HepG2 (cell line): Measurements from ENCODE around the gene CISH. TPM values are rescaled to one million over a fixed set of nuclear protein-coding genes. Genes with fewer than 3 reads are reported as not detected.

Experiments
- ATAC-seq: fragments of 200-7000 bp; cut with Tn5 transposase; 3 replicates; pipeline ENCODE4 v1.9.1; 2020; ENCODE audit warnings: mild to moderate bottlenecking, moderate library complexity
- BruUV-seq: library from RNA; stranded (reverse); fragments of 400-500 nt; replicated peaks from 2 replicates; lab custom pipeline; 2021; lab: Mats Ljungman, UMichigan
- CTCF ChIA-PET: fragments of 300-600 bp; formaldehyde crosslinking; extraction: SDS; loops from one replicate; lab custom pipeline; 2021; ENCODE audit warnings: low total read pairs, inconsistent platforms, low intra/inter-chr PET ratio; lab: Yijun Ruan, JAX
- POLR2A ChIA-PET: fragments of 350-600 bp; sonication (Branson Sonifier 250); formaldehyde crosslinking; loops from one replicate; lab custom pipeline; 2020; ENCODE audit warnings: antibody characterized with exemption, inconsistent platforms; lab: Yijun Ruan, JAX
- DNase-seq: peaks from one replicate; pipeline ENCODE4 v3.0.0-alpha.2; 2015; ENCODE audit warnings: low spot score
- FAIRE-seq: peaks from 3 replicates; lab custom pipeline; 2011; peaks lifted over from hg19 to GRCh38; lab: Jason Lieb, UNC
- H2AFZ ChIP-seq: one replicate; pipeline ENCODE4 v1.6.1; 2011; ENCODE audit warnings: low read length, inconsistent platforms
- H3K27ac ChIP-seq: fragments of 300-600 bp; 3 replicates; pipeline ENCODE4 v1.8.0; 2011; ENCODE audit warnings: mixed run types, mild to moderate bottlenecking, mixed read lengths, low read length, inconsistent platforms; ENCODE audit not compliant: insufficient read depth; ENCODE audit errors: extremely low read length
- H3K27me3 ChIP-seq, 2 experiments: fragments of 200-600 bp in 1 of 2; 2 replicates in 1 of 2; 3 replicates in 1 of 2; pipeline versions ENCODE4 v1.6.0 to v1.8.0; 2011; ENCODE audit warnings: low read length in 2 of 2, mild to moderate bottlenecking in 2 of 2, moderate library complexity in 2 of 2, inconsistent platforms in 1 of 2; ENCODE audit not compliant: insufficient read depth in 2 of 2, control insufficient read depth in 1 of 2
- H3K36me3 ChIP-seq, 2 experiments: fragments of 200-600 bp in 1 of 2; replicated peaks in 1 of 2; 2 replicates in 1 of 2; 3 replicates in 1 of 2; pipeline versions ENCODE4 v1.5.1 to v1.8.0; 2011; ENCODE audit warnings: low read length in 2 of 2, inconsistent platforms in 1 of 2; ENCODE audit not compliant: insufficient read depth in 2 of 2, control insufficient read depth in 1 of 2
- H3K4me1 ChIP-seq: 2 replicates; pipeline ENCODE4 v1.5.1; 2012; ENCODE audit warnings: low read length, inconsistent platforms; ENCODE audit not compliant: insufficient read depth
- H3K4me2 ChIP-seq: 2 replicates; pipeline ENCODE4 v1.6.0; 2011; ENCODE audit warnings: low read depth, low read length, inconsistent platforms
- H3K4me3 ChIP-seq, 3 experiments: fragments of 200-600 bp in 1 of 3; sonication (generic), shearing (Covaris generic) in 1 of 3; replicated peaks in 1 of 3; 2 replicates each; pipeline ENCODE4 v1.5.1; 2011 to 2016; ENCODE audit warnings: low read length in 3 of 3, inconsistent platforms in 2 of 3, low read depth in 2 of 3, mild to moderate bottlenecking in 2 of 3, control low read depth in 1 of 3, mixed read lengths in 1 of 3; ENCODE audit not compliant: insufficient read depth in 1 of 3
- H3K79me2 ChIP-seq: one replicate; pipeline ENCODE4 v1.6.1; 2011; ENCODE audit warnings: low read length, inconsistent platforms; ENCODE audit not compliant: insufficient read depth
- H3K9ac ChIP-seq: 2 replicates; pipeline ENCODE4 v1.6.0; 2011; ENCODE audit warnings: mild to moderate bottlenecking, low read depth, low read length, inconsistent platforms; ENCODE audit not compliant: insufficient read depth
- H3K9me3 ChIP-seq: 2 replicates; pipeline ENCODE4 v1.5.1; 2012; ENCODE audit warnings: mild to moderate bottlenecking, low read length
- H4K20me1 ChIP-seq: 2 replicates; pipeline ENCODE4 v1.6.0; 2011; ENCODE audit warnings: inconsistent platforms, mild to moderate bottlenecking, low read length, moderate library complexity; ENCODE audit not compliant: insufficient read depth
- ATAD3A ChIP-seq: sonication (generic); formaldehyde crosslinking; IDR thresholded peaks from 2 replicates; pipeline ENCODE4 v1.4.0; 2020; ENCODE audit warnings: missing genetic modification reagents
- BCL6 ChIP-seq: IDR thresholded peaks from 2 replicates; pipeline ENCODE4 v1.6.1; 2016; ENCODE audit warnings: missing genetic modification reagents, missing compliant biosample characterization
- GPN1 ChIP-seq: sonication (generic); formaldehyde crosslinking; IDR thresholded peaks from 2 replicates; pipeline ENCODE4 v1.5.1; 2020; ENCODE audit warnings: missing genetic modification reagents, borderline replicate concordance
- HMG20A ChIP-seq: IDR thresholded peaks from 2 replicates; pipeline ENCODE4 v1.6.1; 2016; ENCODE audit warnings: borderline replicate concordance
- HNRNPUL1 ChIP-seq: fragments of 200-400 bp; formaldehyde crosslinking; IDR thresholded peaks from 2 replicates; pipeline ENCODE4 v1.6.1; 2017; ENCODE audit warnings: low read depth, mild to moderate bottlenecking, low read length, moderate library complexity
- HOXA5 ChIP-seq: sonication (generic); formaldehyde crosslinking; IDR thresholded peaks from 2 replicates; pipeline ENCODE4 v1.4.0; 2020; ENCODE audit warnings: missing genetic modification reagents
- JUNB ChIP-seq: sonication (generic); formaldehyde crosslinking; IDR thresholded peaks from 2 replicates; pipeline ENCODE4 v1.8.0; 2022; ENCODE audit warnings: missing genetic modification reagents, mild to moderate bottlenecking, borderline replicate concordance
- MED13 ChIP-seq: sonication (generic); formaldehyde crosslinking; IDR thresholded peaks from 2 replicates; pipeline ENCODE4 v1.5.0; 2020; ENCODE audit warnings: missing genetic modification reagents
- RBM22 ChIP-seq: fragments of 200-400 bp; formaldehyde crosslinking; optimal IDR thresholded peaks from 2 replicates; pipeline ENCODE3; 2017; ENCODE audit warnings: mild to moderate bottlenecking, low read length, moderate library complexity
- SOX5 ChIP-seq: IDR thresholded peaks from 2 replicates; pipeline ENCODE4 v1.6.1; 2016; ENCODE audit warnings: borderline replicate concordance
- SRF ChIP-seq: IDR thresholded peaks from 2 replicates; pipeline ENCODE4 v1.6.1; 2011; ENCODE audit warnings: mild to moderate bottlenecking, low read depth, low read length, moderate library complexity
- TMF1 ChIP-seq: sonication (generic); formaldehyde crosslinking; IDR thresholded peaks from 2 replicates; pipeline ENCODE4 v1.8.1; 2022; ENCODE audit warnings: low read depth, missing genetic modification reagents
- TRAFD1 ChIP-seq: sonication (generic); formaldehyde crosslinking; IDR thresholded peaks from 2 replicates; pipeline ENCODE4 v1.5.1; 2020; ENCODE audit warnings: missing genetic modification reagents, mild to moderate bottlenecking, borderline replicate concordance
- U2AF2 ChIP-seq: fragments of 200-400 bp; formaldehyde crosslinking; IDR thresholded peaks from 2 replicates; pipeline ENCODE4 v1.6.1; 2017; ENCODE audit warnings: low read depth, mild to moderate bottlenecking, low read length
- ZNF124 ChIP-seq: sonication (generic); formaldehyde crosslinking; IDR thresholded peaks from 2 replicates; pipeline ENCODE4 v1.4.0; 2020; ENCODE audit warnings: missing genetic modification reagents
- ZNF382 ChIP-seq: sonication (generic); formaldehyde crosslinking; IDR thresholded peaks from 2 replicates; pipeline ENCODE4 v1.5.0; 2020; ENCODE audit warnings: missing genetic modification reagents, mild to moderate bottlenecking, borderline replicate concordance
- ZNF879 ChIP-seq: sonication (generic); formaldehyde crosslinking; IDR thresholded peaks from 2 replicates; pipeline ENCODE4 v1.8.1; 2023; ENCODE audit warnings: missing genetic modification reagents
- ZSCAN9 ChIP-seq: IDR thresholded peaks from 2 replicates; pipeline ENCODE4 v1.6.1; 2016; ENCODE audit warnings: borderline replicate concordance
- WGBS: methylation state at CpG from one replicate; pipeline ENCODE4 v1.1.6; 2017; ENCODE audit warnings: low lambda C conversion rate; 5-methylcytosine and 5-hydroxymethylcytosine counted together
- in situ Hi-C: cut with HindIII; loops from 2 replicates; pipeline ENCODE4 v1.10.0; 2017; ENCODE audit warnings: low pct_unique_long_range_greater_than_20kb; ENCODE audit not compliant: extremely low pct_ligation_motif_present
- intact Hi-C: fragments of 100-400 bp; cut with micrococcal nuclease; formaldehyde crosslinking; loops from one replicate; pipeline ENCODE4 v1.10.0; 2022; ENCODE audit not compliant: unreplicated experiment
- polyA plus RNA-seq, 8 experiments: library from polyadenylated mRNA; depleted of rRNA in 3 of 8; stranded (reverse) in 7 of 8; unstranded in 1 of 8; fragments of >200 nt; fragmentation: Illumina TruSeq in 4 of 8; extraction: Trizol in 4 of 8; gene quantifications; 2 replicates each; pipeline versions ENCODE4 v1.2.1 to v1.2.3, GENCODE V29; 2011 to 2016; ENCODE audit warnings: low read depth in 4 of 8, missing spikeins in 1 of 8, mixed read lengths in 1 of 8; ENCODE audit not compliant: insufficient read depth in 1 of 8
- total RNA-seq, 5 experiments: library from RNA; depleted of rRNA; stranded (reverse); fragments of >200 nt; fragmentation: Illumina TruSeq; extraction: Trizol; gene quantifications; 2 replicates each; pipeline ENCODE4 v1.2.3, GENCODE V29; 2016; ENCODE audit warnings: low read depth in 1 of 5

Gene CISH
- total and polyA plus RNA-seq, 2 of the 13 experiments (the other 11 are each of a cell fraction or from before 2014, with no cell fraction given): 0.91 to 1.5 TPM

GRCh38 chr3:50607271-50608091 lies 4.1 kb downstream of the CISH start:
- WGBS: 93% methylated on average over 16 of the region's 29 CpGs
- Histone ChIP-seq H4K20me1 (no peaks in the 10 kb centered on the region), H3K9ac (no peak overlapping the region), H3K79me2 (no peaks in the 10 kb centered on the region), H2AFZ (no peak overlapping the region), H3K36me3 (peaks cover 0 to 5% of the 10 kb centered on the region in 2 experiments; a peak in 1 of 5 replicates), H3K4me1 (peaks cover 62% of the 10 kb centered on the region), H3K27me3 (0 out of 5 replicates have a peak, but pooled peaks cover 0 to 3% of the 10 kb centered on the region in 2 experiments), H3K4me3 (no peak overlapping the region), H3K9me3 (no peaks in the 10 kb centered on the region), H3K27ac (no peak overlapping the region), H3K4me2 (no peak overlapping the region)
- in situ Hi-C loops (no loop called here), intact Hi-C loops (no loop called here)
- ATAC-seq (no peak), DNase-seq (no peak), FAIRE-seq (no peak)
- no TSS peak for BruUV-seq
- ChIA-PET POLR2A (interaction anchor here (1.0 to 2.1 kb wide), 3 partner anchors 16 to 38 kb away, joined by 3 to 5 read pairs (median 3); partner anchors contain the start of gene HEMK1), CTCF (no interaction called here)
- no peak for TF ChIP-seq SOX5 (CRISPR knock-in tag)
- no peak for TF ChIP-seq TRAFD1
- no peak for TF ChIP-seq TMF1 (CRISPR knock-in tag)
- no peak for TF ChIP-seq GPN1
- TF ChIP-seq ZNF382 (CRISPR knock-in tag): no peak
- no peak for TF ChIP-seq ATAD3A (CRISPR knock-in tag)
- TF ChIP-seq ZNF124: no peak
- no peak for TF ChIP-seq ZNF879 (CRISPR knock-in tag)
- TF ChIP-seq HNRNPUL1: no peak
- no peak for TF ChIP-seq JUNB (CRISPR knock-in tag)
- no peak for TF ChIP-seq ZSCAN9 (CRISPR knock-in tag)
- no peak for TF ChIP-seq SRF
- TF ChIP-seq BCL6 (CRISPR knock-in tag): no peak
- no peak for TF ChIP-seq RBM22
- TF ChIP-seq MED13 (CRISPR knock-in tag): no peak
- TF ChIP-seq U2AF2: no peak
- TF ChIP-seq HOXA5 (CRISPR knock-in tag): no peak
- no peak for TF ChIP-seq HMG20A (CRISPR knock-in tag)
